Activated T-cell treated with anti-CD3 and anti-CD28 coated beads for 4 hours (primary cell): ENCODE results near the gene CHD9.
A peak's percentile ranks its signal among the peaks of the same experiment; 100 is the strongest.
"Not testable (repeated sequence)": the region's sequence is repeated elsewhere in the genome, so short reads cannot be mapped to it uniquely, and the experiment has no call there.

Experiments used
- DNase-seq: peaks from one replicate; pipeline ENCODE4 v3.0.0-alpha.2; 2020

CHD9 gene

DNA sequence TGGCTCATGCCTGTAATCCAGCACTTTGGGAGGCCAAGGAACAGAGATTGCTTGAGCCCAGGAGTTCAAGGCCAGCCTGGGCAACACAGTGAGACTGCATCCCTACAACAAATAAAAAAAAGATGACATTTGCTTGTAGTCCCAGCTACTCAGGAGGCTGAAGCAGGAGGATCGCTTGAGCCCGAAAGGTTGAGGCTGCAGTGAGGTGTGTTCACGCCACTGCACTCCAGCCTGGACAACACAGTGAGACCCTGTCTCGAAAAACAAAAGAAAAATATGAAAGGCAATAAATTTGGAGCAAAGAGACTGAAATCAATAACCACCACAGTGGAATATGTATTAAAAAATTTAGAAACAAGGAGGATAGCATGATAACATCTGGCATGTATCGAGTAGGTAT, 235.7 kb downstream of the CHD9 start:
- no peak for DNase-seq

DNA sequence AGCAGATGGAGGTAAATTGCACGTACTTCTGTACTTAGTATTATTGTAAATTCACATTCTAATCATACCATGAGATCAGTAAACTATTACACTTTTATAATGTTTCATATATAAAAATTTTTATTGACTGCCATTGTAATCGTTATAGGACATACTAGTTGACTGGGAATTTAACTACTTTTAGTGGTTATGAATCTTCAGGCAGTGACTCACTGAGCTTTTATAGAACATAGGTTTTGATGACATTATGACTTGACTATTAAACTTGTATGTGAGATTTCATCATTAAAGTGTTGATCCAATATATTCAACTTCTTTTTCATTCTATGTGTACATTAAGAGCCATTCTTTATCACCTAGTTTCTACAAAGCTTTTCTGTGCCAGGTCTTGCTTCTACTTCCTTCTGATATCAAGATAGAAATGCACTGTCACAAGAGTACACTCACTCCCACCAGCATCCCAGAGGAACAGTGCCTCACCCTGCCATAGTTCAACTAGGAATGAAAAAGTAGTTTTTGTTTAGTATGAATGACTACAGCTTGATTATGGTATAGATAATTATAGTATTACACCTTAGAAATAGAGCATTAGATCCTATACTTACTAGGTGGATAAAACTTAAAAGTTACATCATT, 237.1 kb downstream of the CHD9 start:
- no peak for DNase-seq

DNA sequence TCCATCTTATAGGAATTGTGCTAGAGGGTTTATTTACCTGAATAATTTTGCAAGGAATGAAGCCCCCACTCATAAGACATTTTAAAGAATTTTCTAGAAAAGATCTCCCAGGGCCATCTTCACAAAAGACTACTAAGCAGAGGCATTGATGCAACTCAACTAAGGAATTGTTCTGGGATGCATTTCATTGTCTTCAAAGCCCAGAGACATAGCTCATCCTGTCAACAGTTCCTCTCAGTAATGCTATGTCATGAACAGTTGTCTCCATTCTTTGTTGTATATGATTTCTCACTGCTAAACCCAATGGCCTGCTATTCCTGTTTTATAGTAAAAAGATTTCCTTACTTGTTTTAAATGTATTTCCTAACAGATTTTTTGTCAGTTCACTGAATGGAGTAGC, 242.7 kb downstream of the CHD9 start:
- no peak for DNase-seq

DNA sequence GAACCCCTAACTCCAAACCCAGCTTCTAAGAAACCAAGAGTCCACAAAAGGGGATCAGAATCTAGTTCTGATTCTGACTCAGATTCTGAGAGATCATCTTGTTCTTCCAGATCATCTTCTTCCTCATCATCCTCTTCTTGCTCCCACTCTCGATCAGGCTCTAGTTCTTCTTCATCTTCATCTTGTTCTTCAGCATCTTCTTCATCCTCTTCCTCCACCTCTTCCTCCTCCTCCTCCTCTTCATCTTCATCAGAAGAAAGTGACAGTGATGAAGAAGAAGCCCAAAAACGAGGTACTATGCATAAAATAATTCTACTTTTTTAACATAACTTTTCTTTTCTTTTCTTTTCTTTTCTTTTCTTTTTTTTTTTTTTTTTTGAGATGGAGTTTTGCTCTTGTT, 249.5 kb downstream of the CHD9 start:
- DNase-seq: no peak

DNA sequence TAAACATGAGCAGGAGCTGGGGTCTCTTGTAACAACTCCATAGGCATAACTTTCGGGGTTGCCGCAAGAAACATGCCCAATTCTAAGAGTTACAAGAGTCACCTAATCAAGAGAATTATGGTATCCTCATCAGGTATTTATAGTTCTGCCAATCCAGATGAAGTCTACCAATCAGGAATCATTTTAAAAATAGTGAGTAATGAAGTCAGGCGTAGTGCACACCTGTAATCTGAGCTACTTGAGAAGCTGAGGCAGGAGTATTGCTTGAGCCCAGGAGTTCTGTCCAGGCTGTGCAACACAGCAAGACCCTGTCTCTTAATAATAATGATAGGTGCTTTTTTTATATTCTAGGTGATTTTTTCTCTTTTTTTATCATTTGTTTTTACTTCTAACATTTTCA, 251.0 kb downstream of the CHD9 start:
- DNase-seq: no peak

DNA sequence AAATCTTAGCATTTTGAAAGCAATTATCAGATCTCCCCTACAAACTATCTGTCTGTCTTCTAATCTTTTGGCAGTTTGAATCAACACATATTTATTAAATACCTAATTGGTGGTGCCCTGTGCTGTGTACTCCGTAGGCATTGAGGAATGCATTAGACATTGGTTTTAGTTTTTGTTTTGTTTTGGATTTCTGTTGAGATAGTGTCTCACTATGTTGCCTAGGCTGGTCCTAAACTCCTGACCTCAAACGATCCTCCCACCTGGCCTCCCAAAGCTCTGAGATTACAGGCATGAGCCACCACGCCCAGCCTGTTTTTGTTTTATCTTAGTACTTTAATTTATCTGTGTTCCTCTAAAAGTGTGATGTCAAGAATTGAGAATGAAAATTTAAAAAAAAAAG, 254.7 kb downstream of the CHD9 start:
- DNase-seq: no peak

DNA sequence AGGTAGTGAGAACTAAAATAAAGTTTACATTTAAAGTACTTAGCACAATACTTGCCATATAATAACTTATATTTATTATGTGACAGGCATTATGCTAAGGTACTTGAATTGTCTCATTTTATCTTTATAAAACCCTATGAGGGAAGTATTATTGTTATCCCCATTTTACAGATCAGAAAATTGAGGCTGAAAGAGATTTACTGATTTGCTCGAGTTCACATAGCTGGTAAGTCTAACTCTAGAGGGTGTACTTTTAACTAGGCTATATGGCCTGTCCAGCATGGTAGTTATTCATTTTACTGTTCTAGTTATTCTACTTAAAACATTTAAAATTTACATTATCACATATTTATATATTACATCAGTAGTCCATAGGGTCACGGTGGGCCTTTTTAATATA, 266.2 kb downstream of the CHD9 start:
- DNase-seq: no peak

DNA sequence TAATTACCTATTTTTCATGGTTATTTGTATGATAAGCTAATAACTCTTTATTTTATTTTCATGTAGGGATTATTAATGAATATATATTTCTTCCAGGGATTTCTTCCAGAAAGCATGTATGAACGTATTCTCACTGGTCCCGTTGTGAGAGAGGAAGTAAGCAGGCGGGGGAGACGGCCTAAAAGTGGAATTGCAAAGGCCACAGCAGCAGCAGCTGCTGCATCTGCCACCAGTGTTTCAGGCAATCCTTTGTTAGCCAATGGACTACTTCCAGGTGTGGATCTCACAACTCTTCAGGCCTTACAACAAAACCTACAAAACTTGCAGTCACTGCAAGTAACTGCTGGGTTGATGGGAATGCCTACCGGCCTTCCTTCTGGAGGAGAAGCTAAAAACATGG, 269.1 kb downstream of the CHD9 start:
- DNase-seq: no peak

DNA sequence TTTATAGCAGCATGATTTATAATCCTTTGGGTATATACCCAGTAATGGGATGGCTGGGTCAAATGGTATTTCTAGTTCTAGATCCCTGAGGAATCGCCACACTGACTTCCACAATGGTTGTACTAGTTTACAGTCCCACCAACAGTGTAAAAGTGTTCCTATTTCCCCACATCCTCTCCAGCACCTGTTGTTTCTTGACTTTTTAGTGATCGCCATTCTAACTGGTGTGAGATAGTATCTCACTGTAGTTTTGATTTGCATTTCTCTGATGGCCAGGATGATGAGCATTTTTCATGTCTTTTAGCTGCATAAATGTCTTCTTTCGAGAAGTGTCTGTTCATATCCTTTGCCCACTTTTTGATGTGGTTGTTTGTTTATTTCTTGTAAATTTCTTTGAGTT, 276.2 kb downstream of the CHD9 start:
- not testable (repeated sequence) for DNase-seq

DNA sequence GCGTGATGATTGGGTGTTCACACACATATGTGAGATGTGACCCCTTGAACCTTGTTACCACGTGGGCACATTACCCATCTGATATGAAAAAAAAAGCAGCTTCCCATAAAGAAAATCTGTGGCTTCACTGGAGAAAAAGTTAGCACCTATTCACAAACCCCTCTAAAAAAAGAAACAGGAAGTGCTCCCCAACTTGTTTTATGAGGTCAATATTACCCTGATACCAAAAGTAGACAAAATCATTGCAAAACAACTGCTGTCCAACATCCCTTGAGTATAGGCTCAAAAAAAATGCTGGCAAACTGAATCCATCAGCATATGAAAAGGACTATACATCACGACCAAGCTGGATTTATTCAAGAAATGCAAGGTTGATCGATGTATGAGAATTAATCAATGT, 279.8 kb downstream of the CHD9 start:
- no peak for DNase-seq

DNA sequence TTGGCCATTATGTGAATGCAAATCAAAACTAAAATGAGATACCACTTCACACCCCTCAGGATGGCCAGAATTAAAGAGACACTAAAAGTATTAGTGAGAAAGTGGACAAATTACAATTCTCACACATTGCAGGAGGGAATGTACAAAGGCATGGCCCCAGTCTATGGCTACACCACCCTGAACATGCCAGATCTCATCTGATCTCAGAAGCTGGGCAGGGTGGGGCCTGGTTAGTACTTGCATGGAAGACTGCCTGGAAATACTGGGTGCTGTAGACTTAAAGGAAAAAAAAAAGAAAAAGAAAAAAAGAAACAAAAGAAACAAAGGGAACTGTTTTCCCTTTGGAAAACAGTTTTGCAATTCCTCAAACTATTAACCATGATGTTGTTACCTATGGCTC, 282.5 kb downstream of the CHD9 start:
- no peak for DNase-seq

DNA sequence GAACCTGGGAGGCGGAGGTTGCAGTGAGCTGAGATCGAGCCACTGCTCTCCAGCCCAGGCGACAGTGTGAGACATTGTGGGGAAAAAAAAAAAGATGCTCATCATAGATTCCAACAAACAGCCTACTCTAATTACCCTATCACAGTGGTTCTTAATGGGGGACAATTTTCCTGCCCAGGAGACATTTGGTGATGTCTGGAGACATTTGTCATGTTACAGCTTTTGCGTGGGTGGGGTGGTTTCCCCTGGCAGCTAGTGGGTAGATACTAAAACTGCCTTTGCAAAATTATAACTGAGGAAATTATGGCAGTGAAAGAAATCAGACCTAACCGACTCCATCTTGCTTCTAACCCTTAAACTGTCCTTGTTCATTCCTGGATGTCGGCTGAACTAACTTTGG, 287.0 kb downstream of the CHD9 start:
- no peak for DNase-seq

DNA sequence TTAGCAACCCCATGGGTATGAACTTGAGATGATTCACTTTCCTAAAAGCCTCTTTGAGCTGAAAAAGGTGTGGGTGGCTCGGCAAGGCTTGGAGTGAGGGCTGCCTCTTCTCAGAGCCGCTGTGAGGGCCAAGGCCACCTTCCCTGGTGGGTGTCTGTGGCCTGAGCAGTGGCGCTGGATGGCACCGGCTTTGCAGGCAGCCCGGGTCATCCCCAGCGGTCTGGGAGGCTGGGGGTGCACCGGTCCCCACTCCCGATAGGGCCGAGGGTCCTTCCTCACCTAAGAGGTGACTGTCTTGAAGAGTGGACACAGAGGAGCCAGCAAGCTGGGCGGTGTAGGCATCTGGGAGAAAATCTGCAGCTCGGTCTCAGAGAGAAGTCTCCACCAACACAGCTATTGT, 300.3 kb downstream of the CHD9 start:
- no peak for DNase-seq

DNA sequence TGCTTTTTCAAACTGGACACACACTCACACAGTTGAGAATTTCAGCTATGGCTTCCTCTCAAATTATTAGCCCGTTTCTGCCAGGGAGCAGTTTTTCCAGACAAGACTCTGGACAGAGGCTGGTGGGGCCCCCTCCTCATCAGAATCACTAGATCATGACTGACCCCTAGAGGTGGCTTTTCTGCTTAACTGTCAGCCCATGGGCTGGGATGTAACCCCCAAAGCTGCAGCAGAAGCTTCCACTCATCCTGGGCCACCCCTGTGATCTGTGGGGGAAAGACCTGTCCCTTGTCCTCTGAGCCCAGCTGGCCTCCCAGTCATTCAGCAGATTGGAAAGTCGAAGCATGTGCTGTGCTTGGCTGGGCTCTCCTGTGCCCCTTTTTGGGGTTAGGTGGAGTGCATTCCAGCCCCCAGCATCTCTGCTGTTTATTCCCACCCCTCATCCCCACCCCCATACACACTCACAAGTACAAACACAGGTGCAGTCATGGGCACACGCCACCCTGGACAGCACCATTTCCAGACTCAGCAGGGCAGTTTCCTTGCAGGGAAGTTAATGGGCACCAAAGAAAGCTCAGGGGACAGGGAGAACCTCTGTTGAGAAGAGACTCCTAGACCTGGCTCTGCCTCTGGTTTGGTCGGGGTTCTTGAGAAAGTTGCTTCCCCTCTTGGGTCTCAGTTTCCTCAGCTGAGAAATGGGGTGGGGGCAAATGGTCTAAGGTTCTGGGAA, 301.9 kb downstream of the CHD9 start:
- no peak for DNase-seq

DNA sequence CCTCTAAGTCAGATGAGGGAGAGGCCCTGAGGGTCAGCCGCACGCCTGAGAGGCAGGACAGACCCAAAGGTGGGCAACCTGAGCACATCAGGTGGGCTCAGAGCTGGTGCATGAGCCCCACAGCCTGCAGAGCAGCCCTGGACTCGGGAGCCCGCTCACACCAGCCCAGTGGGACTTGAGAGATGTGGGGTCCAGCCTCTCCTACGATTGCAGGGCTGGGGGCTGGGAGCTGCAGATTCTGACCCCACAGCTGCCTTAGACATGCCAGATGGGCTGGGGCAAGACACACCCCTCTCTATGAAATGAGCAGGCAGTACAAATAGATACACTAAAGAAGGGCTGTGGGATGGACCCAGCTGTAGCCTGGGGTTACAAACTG, 302.4 kb downstream of the CHD9 start:
- DNase-seq: no peak

DNA sequence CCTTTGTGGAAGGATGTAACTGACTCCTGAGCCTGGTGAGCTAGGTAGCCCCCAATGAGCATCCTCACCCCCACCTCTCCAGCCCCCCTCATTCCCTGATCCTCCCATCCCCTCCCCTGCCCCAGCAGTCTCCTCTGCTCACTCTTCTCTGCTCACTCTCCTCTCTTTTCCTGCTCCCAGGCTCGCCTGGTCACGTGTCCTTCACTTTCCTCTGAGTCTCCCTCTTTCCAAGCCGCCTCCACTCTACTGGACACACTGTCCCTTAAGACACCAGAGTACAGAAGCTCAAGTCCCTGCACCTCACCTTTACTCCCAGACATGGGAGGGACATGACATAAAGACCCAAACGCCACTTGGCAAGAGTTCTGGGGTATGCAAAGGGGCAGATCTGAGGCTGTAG, 303.2 kb downstream of the CHD9 start:
- no peak for DNase-seq

DNA sequence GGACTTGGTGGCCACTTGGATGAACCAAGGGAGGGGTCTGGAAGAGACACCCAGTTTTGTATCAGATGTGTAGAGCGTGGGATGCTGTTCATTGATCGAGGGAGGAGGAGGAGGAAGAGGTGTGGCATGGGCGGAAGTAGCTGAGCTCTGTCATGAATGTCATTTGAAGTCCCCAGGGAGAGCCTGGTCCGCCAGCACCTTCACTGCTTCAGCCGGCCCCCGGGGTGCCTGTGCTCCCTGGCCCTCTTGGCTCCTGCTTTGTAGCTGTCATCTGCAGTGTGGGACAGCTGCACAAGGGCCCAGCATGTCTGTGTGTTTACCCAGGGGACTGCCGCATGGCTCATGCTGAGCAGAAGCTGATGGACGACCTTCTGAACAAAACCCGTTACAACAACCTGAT, 304.1 kb downstream of the CHD9 start:
- DNase-seq: no peak

DNA sequence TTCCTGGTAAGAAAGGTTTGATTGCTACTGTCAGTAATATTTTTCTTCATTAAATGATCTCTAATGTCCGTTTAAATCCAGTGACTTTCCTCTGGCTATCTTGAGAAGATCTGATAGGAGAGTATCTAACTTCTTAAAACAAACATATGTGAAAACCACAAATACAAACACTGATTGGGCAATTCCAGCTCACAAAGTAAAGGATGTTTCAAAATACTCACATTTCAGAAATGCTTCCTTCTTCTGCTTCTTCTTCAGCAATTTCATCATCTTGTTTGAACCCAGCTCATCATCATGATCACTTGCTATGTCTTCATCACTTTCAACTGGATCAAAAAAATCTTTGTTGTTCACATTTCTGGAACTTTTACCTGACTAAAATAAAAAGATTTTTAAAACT, 315.1 kb downstream of the CHD9 start:
- DNase-seq: no peak

DNA sequence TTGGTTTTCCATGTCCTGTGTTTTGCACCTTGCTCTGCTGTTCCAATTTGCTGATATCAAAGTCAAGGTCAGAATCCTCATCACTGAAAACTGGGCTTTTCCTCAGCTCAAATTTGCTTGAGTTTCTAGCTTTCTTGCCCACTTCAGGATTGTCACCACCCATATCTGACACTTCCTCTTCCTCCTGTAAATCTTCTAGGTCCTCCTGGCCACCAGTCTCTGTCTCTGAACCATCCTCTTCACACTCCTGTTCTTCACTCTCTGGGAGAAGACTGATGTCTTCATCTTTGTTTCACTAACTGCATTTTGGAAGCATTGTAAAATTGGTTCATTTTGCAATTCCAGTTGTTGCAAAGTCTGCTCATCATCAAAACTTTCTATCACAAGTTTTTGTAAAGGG, 316.0 kb downstream of the CHD9 start:
- DNase-seq: no peak

DNA sequence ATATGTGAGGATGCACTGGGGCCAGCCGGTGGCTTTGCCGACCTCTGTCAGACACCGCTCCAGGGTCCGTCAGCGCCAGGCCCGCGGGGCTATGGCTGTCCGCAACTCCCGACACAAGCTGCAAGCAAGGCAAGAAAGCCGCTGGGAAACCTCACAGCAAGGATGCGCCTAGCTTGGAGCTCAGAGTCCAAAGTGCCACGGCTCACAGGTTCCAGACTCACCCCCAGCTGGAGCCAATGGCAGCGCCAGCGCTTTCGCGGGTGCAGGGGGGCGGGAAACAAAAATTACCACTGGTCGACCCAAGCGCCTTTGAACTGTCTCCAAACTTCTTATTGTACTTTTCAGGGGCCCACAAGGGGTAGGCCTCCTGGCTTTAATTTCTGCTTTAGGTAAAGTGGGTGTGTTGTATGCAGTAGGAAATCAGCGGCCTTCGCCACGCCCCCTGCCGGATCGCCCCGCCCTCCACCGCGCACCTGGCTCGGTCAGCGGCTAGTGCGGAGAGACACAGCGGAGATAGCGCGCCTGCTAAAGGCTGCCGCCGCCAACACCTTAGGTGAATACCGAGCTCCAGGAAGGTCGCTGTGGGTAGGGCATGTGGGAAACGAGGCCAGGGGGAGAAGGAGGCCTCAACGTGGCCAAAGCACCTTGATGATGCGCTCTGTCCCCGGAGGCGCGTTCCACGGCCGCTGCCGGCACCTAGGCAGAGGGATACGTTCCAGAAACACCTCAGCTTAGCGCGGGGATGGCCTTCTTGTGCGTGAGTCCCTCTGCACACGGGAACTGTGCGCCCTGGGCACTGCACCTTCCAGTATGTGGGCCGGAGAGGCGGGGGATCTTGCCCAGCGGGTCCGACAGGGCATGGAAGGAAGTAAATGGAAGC, 318.4 kb downstream of the CHD9 start:
- DNase-seq: peak; percentile 84

DNA sequence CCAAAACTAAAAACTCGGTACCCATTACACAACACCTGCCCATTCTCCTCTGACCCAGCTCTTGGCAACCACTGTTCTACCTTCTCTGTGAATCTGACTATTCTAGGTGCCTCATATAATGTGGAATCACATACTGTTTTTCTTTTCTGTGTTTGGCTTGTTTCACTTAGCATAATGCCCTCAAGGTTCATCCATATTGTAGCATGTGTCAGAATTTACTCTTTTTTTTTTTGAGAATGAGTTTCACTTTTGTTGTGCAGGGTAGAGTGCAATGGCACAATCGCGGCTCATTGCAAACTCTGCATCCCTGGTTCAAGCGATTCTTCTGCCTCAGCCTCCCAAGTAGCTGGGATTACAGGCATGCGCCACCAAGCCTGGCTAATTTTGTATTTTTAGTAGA, 320.0 kb downstream of the CHD9 start:
- no peak for DNase-seq

DNA sequence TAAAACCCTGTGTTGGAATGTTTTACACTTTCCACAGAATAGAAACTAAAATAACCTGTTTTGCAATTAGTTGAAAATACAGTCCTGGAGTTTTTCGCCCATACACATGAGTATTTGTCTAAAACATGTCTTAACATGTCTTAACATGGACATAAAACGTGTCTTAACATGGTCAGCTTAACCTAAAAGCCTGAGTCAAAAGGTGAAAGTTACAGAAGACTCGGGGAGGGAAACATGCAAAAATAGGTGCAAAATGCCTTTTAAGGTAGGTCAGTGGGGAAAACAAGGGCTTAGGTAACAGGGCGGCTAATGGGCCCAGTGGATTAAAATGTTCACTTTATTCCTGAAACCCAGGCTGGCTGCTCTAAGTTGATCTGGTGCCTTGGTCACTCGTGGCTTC, 323.3 kb downstream of the CHD9 start:
- DNase-seq: no peak
